SHP77 (cell line): ENCODE measurements around the gene SLC9C1.
"Not testable (repeated sequence)": the region's sequence is repeated elsewhere in the genome, so short reads cannot be mapped to it uniquely, and the experiment has no call there.

Experiments
- DNase-seq, 2 experiments: peaks; one replicate each; lab custom pipeline; 2025; lab: John Stamatoyannopoulos, UW

The SLC9C1 gene

DNA sequence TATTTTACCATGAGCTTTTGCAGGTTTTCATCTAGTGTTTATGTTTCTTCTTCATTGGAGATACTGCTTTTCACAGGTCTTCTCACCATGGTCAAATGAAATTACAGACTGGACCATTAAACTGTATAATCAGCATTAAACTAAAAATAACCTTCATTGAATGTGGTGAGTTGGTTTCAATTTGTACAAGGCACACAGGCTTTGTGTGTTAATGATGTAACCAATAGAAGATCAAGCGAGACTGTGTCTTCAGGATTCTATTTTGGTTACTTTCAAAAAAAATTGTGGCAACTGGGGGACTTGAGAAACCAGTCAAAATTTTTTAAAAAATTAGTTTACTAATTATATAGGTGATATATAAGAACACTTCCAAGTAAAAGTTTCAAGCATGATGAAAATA lies 106.7 kb downstream of the SLC9C1 start:
- DNase-seq: no peak

DNA sequence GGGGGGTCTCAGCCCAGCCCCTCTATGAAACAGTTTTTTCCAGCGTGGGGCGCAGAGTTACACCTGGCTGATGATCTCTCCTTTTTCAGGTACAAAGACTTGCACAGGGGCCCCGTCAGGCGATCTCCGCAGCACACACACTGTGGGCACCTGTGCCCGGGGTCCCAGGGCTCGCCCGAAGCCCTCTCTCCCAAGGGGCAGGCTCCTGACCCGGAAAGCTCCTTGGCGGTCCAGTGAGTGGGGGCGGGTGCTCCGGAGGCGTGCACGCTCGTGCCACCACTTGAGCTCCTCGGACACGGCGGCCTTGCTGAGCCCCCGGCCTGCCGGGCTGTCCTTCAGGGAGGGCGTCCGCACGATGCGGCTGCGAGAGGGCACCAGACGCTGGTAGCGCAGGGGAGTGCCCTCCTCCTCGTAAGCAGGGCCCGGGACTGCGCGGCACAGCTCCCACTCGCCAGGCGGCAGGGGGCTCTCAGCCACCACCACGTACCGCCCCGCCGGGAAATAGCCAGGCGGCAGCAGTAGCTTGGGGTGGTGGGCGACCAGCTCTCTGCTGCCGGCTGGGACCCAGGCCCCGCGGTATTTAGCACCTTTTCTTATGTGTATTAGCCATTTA lies 108.5 kb downstream of the SLC9C1 start:
- not testable (repeated sequence) for DNase-seq

DNA sequence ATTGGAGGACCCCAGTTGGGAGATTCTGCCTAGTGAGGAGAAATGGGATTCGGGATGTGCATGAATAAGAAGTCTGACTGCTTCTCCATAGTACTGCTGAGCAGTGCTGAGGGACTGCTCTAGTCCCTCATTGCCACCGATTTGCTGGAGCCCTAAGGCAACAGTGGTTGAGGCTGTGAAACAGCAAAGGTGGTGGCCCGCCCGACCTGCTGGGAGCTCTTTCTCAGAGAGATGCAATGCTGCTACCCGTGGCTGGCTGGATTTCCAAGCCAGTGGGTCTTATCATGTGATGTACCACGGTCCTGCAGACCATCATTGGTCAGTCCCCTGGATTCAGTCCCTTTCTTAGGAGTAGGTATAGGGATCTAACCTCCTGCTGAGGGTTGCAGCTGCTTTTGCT lies 118.4 kb downstream of the SLC9C1 start:
- no peak for DNase-seq

DNA sequence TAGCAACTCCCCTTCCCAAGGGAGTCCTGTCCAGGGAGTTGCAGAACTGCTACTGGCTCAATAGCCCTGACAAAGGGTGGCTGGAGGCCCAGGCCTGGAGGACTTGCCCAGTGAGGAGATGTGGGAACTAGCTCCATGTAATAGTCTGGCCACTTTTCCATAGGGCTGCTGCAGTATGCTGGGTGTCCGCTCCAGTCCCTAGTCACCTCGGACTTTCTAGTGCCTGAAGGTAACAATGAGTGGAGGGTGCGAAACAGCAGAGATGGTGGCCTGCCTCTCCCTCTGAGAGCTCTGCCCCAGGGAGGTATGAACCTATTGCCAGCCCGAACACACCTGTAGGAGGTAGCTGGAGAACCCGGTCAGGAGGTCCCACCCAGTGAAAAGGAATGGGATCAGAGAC lies 119.0 kb downstream of the SLC9C1 start:
- no peak for DNase-seq

DNA sequence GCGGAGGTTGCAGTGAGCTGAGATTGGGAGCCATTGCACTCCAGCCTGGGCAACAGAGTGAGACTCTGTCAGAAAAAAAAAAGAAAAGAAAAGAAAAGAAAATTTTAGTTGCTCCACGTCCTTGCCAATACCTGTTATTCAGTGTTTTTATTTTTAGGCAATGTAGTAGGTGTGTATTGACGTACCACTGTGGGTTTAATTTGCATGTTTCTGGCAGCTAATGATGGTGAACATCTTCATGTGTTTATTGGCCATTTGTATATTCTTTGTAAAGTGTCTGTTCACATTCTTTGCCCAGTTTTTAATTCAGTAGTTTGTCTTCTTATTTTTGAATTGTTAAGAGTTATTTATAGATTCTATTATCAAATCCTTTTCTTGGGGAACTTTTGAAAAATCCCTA lies 122.9 kb downstream of the SLC9C1 start:
- DNase-seq: no peak

DNA sequence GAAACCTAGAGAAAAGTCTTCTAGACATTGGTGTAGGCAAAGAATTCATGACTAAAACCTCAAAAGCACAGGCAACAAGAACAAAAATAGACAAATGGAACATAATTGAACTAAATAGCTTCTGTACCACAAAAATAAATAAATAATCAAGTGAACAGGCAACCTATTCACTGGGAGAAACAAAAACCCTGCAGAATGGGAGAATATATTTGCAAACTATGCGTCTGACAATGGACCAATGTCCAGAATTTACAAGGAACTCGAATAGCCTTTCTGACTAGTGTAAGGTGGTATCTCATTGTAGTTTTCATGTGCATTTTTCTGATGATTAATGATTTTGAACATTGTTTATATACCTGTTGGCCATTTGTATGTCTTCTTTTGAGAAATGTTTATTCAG lies 124.0 kb downstream of the SLC9C1 start:
- no peak for DNase-seq

DNA sequence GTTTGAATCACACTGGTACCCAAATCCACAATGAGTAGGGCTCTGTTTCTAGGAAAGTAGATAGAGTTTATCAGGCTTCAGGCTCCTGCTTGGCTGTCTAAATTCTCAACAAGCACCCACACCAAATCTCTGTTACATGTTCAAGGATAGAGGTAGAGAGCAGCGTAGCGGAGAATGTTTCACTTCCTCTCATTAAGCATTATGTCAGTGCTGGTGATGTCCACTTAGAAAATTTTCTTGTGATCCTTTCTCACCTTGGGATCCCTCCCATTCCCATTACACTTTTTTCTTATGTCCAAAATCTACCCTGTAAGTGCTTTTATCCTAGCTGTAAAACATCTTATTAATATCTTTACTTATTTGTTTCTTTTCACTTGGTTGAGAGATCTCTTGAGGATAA lies 126.3 kb downstream of the SLC9C1 start:
- no peak for DNase-seq

DNA sequence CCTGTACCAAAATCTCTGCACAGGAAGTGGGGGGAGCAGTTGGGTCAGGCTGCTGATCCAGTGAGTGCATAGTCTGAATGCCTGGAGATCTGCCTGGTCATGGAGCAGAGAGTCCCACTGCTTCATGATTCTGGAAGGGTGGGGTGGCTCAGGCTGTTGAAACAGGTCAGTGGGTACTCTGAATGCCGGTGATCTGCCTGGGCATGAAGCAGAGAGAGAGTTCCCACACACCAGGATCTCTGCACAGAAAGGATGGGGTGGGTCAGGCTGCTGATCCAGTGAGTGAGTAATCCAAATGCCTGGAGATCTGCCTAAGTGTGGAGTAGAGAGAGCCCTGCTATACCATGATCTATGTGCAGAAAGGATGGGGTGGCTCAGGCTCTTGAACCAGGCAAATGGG lies 144.9 kb downstream of the SLC9C1 start:
- DNase-seq: no peak

DNA sequence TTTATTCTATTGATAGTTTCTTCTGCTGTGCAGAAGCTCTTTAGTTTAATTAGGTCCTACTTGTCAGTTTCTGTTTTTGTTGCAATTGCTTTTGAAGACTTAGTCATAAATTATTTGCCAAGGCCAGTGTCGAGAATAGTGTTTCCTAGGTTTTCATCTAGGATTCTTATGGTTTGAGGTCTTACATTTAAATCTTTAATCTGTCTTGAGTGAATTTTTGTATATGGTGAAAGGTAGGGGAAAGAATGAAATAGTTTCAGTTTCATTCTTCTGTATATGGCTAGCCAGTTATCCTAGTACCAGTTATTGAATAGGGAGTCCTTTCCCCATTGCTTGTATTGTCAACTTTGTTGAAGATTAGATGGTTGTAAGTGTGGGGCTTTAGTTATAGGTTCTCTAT lies 150.3 kb downstream of the SLC9C1 start:
- no peak for DNase-seq

DNA sequence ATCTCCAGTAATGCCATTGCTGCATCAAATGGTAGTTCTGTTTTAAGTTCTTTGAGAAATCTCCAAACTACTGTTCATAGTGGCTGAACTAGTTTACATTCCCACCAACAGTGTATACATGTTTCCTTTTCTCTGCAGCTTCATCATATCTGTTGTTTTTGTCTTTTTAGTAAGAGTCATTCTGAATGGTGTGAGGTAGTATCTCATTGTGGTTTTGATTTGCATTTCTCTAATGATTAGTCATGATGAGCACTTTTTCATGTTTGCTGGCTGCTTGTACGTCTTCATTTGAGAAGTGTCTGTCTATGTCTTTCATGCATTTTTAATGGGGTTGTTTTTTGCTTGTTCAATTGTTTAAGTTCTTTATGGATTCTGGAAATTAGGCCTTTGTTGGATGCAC lies 150.8 kb downstream of the SLC9C1 start:
- no peak for DNase-seq

DNA sequence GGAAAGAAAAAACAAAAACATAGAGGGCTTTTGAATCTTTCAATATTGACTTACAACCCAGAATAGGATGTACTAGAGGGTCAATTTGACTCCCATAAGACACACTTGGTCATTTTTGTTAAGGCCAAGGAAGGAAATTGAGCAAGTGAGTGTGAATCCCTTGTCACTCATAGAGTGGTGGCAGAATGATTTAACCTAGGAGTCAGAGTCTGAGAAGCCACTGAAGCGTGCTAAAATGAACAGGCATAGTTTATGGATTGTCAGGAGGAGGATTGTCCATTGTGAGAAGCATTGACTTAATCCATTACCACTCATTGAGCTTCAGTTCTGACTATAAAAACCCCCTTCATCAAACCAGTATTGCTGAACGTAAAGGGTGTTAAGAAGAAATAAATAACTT lies 152.7 kb downstream of the SLC9C1 start:
- DNase-seq: no peak

DNA sequence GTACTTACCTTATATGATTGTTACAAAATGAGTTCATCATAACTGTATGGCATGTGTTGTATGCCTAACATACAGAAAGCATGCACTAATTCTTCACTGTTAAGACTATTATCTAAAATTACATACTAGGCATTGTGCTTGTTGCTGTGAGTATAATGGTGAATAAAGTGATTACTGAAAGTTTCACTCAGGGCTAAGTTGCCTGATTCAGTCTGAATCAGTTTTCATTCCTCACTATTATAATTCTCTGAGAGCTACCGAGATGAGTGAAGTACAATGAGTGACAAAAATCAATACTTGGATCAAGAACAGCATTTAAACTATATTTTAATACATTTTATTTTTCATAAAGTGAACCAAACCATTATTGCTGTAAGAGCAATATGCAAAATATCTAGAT lies 153.4 kb downstream of the SLC9C1 start:
- no peak for DNase-seq

DNA sequence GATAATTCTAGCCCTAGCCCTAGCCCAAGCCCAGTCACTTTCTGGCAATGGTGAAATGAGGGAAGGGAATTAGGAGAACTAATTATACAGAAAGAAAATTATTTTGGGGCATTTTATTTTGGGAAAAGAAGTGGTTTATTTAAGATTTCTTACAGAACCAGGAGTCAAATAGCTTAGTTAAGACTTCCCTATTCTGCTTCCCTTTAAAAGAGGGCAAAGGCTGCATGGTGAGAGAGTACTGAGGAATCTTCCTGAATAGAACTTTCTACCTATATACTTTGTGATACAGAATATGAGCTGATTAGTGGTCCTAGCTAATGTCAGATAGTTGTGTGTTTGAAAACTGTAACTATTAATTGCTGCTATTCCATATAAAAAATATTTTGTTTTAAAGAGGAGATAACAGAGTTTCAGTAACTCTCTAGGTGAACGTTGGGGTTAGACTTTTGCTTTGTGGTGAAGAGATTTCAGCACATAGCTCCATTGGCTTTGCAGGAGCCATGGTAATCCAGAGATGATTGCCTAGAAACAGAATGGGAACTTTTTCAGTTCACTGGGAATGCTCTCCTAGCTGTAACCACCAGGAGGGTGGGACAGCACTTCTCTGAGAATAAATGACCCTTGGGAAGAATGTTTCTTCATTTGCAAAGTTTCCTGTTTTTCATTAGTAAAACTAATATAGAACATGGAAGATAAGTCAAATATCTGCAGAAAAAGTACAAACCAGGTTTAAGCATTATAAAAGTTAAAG lies 155.6 kb downstream of the SLC9C1 start:
- no peak for DNase-seq

DNA sequence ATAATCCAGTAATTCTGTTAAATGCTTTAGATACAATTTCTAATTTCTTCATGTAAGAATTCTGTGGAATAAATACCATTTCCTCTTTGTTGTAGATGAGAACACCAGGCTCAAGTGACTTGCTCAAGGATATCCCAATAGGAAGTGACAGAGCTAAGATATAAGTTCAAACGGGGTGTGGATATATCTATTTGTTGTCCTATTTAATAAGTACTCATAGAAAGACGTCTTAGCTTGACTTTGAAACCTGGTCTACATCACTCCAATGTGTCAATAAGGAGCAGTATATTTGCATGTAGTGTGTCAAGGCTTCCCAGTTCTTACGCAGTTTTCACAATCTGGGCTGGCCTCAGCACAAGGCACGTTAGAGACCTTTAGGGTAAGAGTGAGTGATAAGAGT lies 156.2 kb downstream of the SLC9C1 start:
- DNase-seq: no peak

DNA sequence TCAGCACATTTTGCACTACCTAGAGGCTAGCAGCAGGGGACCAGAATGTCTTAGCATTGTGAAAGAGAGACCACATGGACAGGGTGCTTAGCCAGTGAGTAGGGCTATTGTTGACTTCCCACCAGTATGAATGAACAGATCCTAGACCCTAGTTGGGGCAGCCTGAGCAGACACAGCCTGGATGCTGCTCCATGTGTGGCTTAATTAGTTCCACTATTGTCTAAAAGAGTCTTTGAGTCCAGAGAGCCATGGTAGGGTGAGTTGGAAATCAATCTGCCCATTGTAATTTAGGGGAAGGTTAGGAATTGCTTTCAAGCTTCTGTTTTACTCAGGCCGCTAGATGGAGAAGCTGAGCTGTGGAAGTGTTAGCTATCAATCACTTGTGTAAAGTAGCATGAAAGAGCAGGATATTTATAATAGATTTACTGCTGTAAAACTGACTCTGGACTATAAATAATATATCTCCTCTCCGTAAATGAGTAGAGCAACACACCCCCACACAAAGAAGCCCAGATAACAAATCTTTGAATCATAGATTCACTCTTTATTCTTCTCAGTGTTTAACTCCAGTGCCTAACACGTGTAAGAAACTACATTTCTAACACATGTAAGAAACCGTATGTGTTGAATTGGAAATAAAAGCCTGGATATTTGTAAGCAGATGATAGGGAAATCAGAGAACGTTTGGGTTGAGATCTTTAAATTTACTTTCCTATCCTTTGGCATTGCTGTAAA lies 156.9 kb downstream of the SLC9C1 start:
- peak; percentile 61 to 66 for DNase-seq

DNA sequence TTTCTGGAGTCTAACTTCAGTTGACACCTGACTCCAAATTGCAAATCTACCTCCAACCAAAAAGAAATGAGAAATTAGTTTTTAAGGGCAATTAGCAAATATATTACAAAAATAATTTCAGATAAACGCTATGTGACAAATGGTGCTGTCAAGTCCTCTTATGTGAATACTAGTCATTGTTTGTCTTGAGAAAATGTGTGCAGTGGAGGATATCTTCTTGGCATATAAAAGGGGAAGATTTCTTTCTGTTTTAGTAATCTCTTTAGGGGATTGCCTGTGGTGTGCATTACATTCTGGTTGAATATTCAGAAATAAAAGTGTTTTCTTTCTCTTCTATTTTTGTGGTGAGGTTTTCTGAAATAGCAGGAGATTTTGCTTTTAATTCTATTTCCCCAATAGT lies 158.0 kb downstream of the SLC9C1 start:
- no peak for DNase-seq

DNA sequence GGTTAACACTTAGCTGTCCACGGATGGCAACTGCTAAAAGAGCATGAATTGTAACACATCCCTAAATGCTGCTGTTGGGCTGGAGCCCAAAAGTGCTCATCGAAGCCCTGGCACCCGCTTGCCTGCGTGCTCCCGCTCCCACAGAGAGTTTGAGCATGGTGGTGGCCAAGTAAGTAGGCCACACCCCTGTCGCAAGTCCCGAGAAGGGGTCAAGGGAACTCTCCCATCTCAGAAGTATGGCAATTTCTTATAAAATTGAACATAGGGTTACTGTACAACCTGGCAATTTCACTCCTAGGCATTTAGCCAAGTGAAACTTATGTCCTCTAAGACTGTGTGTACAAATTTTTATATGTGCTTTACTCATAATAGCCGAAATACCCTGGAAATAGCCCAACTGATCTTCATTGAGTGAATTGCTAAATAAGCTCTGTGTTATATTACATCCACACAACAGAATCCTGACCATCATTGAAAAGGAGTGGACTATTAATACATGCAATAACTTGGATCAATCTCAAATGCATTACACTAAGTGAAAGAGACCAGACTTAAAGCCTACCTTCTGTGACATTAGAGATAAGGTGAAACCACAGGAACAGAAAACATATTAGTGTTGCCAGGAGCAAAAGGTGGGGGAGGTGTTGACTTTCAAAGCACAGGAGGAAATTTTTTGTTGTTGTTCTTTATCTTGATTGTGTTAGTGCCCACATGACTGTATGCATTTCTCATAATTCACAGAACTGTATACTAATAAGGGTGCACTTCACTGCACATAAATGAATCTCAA lies 159.5 kb downstream of the SLC9C1 start:
- no peak for DNase-seq

DNA sequence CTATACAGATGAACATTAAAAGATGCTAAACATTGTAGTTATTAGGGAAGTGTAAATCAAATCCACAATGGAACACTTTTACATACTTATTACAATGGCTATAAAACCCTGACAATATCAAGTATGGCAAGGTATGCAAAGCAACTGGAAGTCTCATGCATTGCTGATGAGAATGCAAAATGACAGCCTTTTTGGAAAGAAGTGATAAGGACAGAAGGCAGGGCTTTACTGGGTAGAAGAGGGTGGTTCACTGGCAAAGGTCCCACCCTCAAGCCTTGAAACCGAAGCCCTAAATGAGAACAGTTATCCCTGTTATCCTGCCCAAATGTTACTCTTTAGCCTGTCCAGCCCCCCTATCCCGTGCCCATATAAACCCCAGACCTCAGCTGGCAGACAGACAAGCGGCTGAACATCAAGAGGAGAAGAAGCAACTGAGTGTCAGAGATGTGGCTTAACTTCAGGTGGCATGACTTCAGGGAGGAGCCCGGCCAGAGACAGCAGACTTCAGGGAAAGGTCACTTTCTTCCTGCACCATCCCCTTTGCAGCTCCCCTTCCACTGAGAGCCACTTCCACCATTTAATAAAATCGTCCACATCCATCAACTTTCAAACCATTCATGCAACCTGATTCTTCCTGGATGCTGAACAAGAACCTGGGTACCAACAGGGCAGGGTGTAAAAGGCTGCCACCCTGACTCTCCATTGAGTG lies 160.2 kb downstream of the SLC9C1 start:
- DNase-seq: no peak

DNA sequence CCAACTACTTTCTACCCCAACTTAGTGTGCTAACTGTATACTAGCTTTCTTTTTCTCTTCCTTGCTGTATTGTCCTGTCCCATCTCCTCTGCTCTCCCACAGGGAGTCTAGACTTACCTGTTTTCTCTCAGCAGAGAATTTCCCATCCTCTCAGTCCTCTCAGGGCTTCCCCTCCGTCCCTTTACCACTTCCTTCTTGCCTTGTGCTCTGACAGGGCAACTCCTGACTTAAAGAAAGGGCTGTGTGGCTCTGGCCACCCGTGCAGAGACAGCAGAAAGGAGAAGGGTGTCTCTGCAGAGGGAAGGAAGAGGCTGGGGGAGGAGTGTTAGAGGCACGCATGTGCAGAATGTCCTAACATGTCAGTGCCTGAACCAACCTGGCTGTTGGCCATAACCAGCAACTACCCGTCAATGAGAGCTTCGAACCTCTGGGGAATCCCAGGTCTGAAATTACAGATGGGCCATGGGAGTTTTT lies 161.0 kb downstream of the SLC9C1 start, which contains the start of gene GCSAM:
GCSAM (minus strand) TSS at position 274 of the 474 bp plus-strand sequence; CDS start at position 146, 128 bp downstream.
- no peak for DNase-seq

DNA sequence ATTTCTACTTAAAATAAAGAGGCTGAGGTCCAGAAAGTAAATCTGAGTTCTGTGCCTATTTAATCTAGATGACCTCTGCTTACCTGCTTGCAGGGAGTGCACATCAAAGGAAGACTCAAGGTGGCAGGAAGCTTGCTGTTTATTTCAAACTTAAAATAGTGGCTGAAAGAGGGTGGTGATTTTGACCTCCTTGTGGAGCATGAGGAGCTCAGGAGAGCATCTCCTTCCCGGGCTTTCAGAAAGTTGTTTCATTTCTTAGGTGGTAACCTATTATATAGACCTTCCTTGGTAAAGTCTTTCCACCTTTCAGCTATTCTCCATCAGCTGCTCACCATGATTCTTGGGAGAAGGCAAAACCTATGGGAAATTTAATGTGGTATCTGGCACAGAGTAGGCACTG lies 161.5 kb downstream of the SLC9C1 start:
- DNase-seq: no peak

DNA sequence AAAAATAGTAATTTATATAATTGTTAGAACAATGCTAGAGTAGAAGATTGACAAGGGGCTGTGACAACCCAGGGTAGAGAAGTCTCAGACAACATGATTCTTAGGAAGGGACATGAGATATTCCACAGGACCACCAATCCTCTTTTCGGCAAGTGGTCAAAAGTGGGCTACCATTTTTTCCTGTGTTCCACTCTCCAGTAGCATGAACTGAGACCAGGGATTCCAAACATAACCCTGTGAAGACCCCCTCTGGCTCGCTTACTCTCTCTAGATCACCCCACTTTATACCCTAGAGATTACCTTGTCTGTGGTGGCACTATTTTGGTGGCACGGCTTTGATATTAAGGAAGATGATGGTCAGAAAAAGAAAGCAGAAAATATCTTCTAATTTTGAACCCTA lies 161.9 kb downstream of the SLC9C1 start:
- no peak for DNase-seq

DNA sequence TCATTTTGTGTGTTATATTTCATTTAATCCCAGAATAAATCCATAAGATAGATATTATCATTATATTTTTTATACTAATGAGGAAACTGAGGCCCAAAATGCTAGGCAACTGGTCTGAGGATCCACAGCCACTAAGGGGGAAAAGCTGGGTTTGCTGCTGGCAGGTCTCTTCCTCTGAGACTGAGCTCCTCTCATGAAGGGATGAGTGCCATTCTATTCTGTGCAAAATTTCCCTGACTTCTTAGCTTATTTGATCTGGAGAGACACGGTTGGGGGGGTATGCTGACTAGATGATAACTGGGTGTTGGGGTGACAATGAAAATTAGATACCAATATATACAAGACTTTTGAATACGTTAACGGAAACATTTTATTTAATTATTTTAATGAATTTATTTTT lies 162.9 kb downstream of the SLC9C1 start:
- no peak for DNase-seq
